GM21381 (cell line): ENCODE results near the gene OR5W2.
"Not testable (repeated sequence)": the region's sequence is repeated elsewhere in the genome, so short reads cannot be mapped to it uniquely, and the experiment has no call there.

Experiments
- ATAC-seq: cut with Tn5 transposase; IDR thresholded peaks from one replicate; pipeline ENCODE4 v1.9.1; 2021; ENCODE audit warnings: mild to moderate bottlenecking, moderate library complexity; ENCODE audit not compliant: unreplicated experiment

Gene OR5W2

GRCh38 chr11:55914482-55914881 is at the start of gene OR5W2:
TSS of gene OR5W2 (minus strand) at chr11:55914582. CDS start at chr11:55914582, 0 bp downstream.
- ATAC-seq, result no peak

- ATAC-seq, result no peak
These were observed 42.1 kb upstream of the OR5W2 start for GRCh38 chr11:55956521-55956920.

DNA sequence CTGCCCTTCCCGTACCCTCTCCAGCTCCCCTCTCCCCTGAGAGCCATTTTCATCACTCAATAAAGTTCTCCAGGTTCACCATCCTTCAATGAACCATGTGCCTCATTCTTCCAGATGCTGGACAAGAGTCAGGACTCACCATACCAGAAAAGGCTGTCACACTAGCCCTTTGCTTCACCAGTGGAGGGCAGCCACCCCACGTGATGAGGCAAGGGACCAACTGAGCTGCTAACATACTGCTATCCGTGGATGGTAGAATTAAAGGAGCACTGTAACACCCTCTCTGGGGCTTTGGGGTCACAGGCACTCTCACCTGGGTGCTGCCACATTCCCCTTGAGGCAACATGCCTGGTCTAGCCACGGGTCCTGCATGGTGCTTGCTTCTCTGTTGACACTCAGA is 34.9 kb upstream of the OR5W2 start:
- no peak for ATAC-seq

DNA sequence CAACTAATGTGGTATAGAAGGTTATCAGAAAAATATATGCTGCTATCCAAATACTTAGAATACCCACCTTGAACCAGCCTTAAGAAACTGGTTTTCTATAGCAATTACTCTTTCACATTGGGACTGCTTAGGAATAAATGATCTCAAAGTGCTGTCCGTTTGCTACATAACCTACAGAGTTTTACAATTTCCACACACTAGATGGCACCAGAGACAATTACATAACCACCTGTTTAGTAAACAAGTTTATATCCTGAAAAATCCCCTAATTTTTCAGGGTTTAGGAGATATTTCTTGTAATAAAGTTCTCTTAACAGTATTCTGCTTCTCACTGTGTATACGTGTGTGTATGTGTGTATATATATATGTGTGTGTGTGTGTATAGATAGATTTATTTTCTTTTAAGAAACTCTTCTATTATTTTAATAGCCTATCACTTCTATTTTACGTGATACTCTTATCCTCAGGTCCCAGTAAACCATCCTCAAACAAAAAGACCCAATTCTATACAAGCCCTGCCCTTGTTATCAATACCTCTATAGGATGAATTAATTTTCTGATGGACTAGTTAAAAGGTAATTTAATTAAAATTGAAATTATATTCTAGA is 28.5 kb upstream of the OR5W2 start:
- ATAC-seq, result no peak

- ATAC-seq, result no peak
These were observed 21.9 kb upstream of the OR5W2 start, which contains the start of gene OR5I1 for GRCh38 chr11:55936300-55936699. TSS of gene OR5I1 (minus strand) at chr11:55936400. CDS start at chr11:55936400, 0 bp downstream.

- ATAC-seq, result no peak
These were observed 6.2 kb upstream of the OR5W2 start for GRCh38 chr11:55920537-55920936.

DNA sequence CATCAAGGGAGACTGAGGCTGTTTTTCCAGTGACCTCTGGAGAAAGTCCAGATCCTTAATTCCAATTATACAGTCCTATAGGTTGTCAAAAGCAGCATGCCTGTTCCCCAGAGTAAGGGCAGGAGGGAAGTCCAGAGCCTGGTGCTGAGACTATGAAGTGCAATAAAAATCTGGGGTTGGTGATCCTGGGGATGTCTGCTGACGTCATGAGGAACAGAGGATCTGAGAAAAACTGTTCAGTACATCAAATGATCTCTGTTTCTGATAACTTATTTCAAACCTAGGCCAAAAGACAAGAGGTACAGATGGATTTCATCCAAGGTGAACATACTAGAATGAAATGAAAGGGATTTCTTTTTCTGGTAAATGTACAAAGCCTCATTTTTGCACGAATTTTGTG is 12.1 kb downstream of the OR5W2 start:
- no peak for ATAC-seq

DNA sequence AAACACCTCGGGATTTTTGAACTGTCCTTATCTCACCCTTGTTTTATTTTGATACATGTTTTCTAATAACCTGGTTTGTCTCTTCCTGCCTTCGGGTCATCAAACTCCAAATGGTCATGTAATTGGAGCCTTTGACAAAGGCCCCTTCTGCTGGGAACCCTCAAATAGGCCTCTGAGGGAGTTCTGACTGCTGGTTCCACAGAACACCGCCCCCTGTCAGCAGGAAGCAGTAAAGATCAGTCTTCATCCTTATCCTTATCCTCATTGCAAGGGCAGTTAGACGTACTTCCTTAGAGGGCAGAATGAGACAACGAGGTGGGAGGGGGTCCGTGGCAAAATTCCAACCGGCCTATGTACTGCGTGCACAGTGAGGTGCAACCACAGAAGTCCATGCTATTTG is 19.2 kb downstream of the OR5W2 start:
- no peak for ATAC-seq

GRCh38 chr11:55885481-55885880 is 28.9 kb downstream of the OR5W2 start:
- ATAC-seq, result not testable (repeated sequence)

DNA sequence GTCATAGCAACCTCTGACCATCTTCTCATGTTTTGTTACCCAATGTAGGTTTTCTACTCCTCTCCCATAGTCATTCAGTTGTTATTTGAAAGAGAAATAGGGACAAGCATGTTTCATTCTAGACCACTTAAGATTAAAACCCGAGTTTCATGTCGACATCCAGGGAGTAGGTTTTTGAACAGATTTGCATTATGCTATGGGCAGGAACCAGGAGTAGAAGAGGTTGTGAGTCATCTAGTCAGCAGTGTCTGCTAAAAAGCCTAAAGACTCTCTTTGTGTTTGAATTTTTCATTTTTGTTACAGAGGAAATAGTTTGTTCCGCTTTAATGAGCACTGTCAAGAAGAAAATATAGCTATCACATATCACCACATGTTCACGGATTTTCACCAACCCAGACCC is 29.4 kb downstream of the OR5W2 start:
- ATAC-seq, result not testable (repeated sequence)

GRCh38 chr11:55882997-55883396 is 31.4 kb downstream of the OR5W2 start, which contains the start of gene TRIM51:
TSS of gene TRIM51 (plus strand) at chr11:55883297. CDS start at chr11:55885429, 2,132 bp downstream.
- ATAC-seq, result not testable (repeated sequence)

DNA sequence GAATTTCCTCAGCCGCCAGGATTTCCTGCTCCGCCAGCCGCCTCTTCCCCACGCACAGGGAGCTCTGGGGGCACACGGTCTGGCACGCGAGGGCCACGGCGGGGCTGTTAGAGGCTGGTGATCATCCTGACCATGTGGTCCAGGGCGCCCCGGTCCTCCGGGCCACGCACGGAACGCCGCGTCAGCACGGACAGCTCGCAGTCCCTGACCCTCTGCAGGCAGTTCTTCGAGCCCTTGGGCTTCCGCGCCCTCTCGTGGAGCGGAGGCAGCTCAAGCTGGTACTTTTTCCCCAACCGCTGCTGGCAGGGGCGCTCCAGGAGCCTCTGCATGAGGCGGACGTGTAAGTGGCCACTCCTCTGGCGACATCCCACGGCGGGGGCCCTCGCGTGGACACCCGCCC is 41.2 kb downstream of the OR5W2 start:
- ATAC-seq, result not testable (repeated sequence)

GRCh38 chr11:55872731-55873130 is 41.7 kb downstream of the OR5W2 start:
- ATAC-seq, result not testable (repeated sequence)

DNA sequence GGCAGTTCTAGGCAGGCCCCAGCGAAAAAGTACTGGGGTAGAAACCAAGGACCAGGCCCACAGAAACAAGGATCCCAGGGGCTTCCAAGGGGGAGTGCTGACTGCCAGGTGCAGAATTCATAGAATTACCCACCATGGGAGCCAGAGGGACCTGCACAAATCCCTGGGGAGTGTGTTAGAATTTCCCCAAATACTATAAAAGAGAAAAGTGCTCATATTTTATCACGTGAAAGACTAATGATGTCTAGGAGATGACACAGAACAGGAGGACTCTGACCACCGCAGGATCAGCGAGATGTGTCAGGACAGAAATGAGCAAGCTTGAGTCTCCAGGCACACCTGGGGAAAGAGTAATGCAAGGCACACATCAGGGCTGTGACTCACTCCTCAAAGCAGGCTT is 47.0 kb downstream of the OR5W2 start:
- ATAC-seq, result not testable (repeated sequence)
